T-helper 2 cell (primary cell): ENCODE measurements around the gene PPP1R10.
A peak's percentile ranks its signal among the peaks of the same experiment; 100 is the strongest.
"Not testable (repeated sequence)": the region's sequence is repeated elsewhere in the genome, so short reads cannot be mapped to it uniquely, and the experiment has no call there.

Experiments
- DNase-seq, 5 experiments: peaks; one replicate each; pipeline versions ENCODE4 v3.0.0 to v3.0.0-alpha.2; 2012 to 2022
- total RNA-seq, 2 donors: gene quantifications; one replicate each; lab custom pipeline; 2026; lab: John Stamatoyannopoulos, UW

Gene PPP1R10
- total RNA-seq = 121 to 256 reads per million in 2 donors

DNA sequence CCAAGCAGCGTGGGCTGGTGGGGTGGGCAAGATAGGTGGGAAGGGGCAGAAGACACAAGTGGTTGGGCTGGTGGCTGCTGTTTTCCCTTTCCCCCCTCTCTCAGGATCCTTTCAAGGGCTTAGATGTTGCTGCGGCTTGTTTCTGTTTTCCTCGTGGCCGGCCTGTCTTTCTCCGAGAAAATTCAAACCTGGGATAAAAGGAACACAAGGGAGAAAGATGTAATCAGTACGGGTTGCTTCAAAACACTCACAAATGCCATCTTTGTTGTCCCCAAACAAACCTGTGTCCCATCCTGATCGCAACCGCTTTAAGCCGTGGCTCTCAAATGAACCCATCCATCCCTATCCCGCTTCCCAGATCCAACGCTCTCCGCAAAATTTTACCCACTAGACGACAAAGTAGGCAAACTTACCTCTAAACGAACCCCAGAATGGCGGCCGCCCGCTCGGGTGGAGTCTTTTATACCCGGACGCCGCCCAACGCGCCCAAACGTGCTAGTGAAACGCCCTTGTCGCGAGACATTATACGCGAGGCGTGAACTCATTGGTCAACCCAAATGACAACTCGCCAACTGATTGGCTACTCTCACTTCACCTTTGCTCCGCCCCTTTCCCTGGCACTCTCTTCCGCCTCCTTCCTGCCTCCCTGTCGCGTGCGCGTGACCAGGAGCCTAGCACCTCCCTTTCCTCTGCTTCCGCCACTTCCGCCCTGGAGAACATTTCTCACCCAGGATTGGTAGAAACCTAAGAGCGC is at the start of gene PPP1R10:
Gene PPP1R10, minus strand, starts transcription at position 433 of the 754 bp plus-strand sequence. CDS start 7,299 bp downstream, outside the sequence.
- peak; percentile 89 to 100 (median 98) for DNase-seq

DNA sequence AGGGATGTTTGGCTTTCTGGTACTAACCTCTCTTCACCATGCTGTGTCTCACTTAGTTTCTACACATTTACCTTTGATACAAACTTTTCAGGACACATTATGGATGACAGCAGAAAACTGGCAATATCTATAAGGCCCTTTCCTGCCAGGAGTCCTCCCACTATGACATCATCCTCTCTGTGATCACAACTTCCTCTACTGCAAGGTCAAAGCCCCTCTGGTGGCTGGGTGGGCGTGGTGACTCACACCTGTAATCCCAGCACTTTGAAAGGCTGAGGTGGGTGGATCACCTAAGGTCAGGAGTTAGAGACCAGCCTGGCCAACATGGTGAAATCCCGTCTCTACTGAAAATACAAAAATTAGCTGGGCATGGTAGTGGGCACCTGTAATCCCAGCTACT is 49.3 kb upstream of the PPP1R10 start:
- not testable (repeated sequence) for DNase-seq

DNA sequence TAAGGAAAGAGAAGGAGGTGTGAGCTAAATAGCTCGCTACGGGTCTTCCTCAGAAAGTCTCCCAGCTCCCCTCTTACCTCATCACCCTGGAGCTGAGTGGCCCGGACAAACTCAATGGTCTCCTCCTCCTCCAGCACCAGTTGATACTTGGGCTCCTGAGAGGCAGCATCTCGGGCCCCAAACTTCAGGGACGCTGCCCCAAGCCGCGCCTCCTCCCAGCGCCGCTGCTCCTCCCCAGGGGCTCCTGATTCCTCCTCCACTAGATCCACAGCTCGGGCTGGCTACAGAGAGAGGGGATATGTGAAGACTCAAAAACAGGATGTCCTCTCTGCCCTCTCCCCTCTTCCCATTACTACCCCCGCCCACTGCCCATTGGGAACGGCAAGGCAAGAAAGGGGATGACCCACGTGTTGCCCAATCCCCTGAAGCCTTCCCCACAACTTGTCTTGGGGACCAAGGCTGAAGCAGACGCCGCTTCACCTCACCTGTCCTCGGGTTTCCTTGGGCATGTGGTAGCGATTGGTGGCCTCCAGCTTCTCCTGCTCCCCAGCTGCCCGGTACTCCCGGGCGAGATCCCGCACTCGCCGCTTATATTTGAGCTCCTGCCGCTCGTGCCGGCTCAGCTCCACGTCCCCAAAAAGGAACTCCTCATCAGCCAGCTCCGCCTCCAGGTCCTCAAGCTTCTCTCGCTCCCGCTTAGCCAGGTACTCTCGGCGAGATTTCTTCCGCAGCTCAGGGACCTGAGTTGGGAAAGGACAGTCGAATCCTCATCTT is 48.1 kb upstream of the PPP1R10 start:
- no peak for DNase-seq

DNA sequence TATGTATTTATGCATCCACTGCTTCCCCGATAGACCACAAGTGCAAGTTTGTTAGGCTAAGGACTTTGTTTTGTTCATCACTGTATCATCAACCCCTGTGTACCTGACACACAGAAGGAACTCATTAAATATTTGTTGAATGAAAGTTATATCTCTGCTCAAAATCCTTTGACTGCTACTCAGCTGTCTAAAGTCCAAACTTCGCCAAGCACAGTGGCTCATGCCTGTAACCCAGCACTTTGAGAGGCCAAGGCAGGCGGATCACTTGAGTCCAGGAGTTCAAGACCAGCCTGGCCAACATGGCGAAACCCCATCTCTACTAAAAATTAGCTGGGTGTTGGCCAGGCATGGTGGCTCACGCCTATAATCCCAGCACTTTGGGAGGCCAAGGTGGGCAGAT is 40.9 kb upstream of the PPP1R10 start:
- not testable (repeated sequence) for DNase-seq

DNA sequence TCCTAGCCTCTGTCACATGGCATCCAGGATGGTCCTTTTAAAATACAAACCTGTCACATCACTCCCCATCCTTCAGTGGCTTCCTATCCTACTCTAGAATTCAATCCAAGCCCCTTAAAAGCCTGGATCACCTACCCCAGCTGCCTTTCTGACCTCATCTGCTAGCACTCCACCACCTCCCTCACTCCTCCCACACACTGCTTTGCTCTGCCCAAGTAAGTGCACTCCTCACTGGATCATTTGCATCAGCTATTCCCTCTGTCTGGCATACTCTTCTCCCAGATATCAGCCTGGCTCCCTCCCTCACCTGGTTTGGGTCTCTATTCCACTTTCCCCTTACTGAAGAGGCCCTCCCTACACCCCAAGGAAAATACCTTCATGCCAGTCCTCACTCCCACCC is 40.4 kb upstream of the PPP1R10 start:
- no peak for DNase-seq

DNA sequence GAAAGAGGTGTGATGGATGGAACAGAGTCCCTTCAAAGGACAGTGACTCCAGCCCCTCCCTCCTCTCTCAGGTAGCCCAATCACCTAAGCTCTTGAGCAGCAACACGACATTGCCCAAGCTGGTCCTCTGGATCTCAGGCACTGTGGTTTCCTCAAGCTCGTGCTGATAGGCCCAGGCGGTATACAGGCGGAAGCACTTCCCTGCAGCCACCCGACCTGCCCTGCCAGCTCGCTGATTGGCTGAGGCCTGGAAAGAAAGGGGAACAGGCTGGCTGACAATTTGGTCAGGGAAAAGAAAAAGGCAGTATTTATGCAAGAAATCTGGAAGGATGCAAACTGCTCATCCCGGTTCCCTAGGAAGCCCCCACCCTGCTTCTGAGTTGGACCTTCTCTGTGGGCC is 39.5 kb upstream of the PPP1R10 start:
- no peak for DNase-seq

DNA sequence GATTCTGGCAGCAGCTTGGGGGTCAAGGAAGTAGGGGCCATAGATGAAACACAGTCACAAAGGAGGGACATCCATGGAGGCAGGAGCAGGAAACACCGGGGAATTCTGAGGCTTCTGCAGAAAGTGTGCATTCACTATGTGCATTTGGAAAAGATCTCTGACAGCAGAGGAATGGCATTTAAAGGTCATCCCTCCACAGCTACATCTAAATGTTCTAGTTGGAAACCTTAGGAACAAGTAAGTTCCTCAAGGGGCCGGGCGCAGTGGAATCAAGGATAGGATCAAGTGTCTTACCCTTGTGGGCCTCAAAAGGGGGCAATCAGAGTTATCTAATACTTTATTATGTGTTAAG is 38.7 kb upstream of the PPP1R10 start:
- no peak for DNase-seq

DNA sequence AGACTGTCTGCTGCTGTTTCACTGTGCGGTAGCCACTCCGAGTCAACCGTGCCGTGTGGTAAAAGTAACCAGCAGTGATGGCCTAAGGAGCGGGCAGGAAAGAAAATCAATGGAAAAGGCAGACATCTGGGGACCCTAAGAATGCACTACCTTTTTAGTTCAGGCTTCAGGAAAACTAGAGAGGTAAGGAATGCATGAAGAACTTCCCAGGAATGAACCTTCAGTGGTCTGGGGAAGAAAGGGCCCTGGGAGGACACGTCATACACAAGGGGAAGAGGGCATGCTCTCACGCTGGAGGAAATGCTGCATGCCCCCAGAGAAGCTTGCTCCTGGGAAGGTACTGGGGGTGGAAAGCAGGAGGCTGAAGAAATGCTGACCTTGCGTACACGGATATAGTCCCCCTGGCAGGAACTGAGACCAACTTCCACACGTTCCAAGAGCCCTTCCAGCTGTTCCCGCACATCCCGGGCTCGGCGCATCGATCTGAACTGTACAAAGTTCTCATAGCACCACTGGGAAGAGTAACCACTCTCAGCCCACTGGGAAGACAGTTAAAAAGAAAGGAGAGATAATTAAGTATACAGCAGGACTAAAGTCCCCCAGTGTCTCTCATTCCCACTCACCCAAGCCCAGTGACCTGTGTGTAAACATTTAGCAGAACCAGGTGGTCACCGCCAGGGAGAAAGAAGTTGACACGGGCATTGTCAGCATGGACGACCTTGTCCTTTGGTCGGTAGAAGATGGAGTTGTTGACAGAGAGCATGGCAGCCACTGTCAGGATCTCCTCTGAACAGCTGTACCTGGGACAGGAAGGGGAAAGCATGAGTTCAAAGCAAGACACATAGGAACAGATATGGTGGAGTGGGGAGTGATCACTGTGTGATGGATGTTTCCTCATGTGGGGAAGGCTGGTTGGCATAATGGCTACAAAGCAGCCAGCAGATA is 38.0 kb upstream of the PPP1R10 start:
- DNase-seq = no peak

DNA sequence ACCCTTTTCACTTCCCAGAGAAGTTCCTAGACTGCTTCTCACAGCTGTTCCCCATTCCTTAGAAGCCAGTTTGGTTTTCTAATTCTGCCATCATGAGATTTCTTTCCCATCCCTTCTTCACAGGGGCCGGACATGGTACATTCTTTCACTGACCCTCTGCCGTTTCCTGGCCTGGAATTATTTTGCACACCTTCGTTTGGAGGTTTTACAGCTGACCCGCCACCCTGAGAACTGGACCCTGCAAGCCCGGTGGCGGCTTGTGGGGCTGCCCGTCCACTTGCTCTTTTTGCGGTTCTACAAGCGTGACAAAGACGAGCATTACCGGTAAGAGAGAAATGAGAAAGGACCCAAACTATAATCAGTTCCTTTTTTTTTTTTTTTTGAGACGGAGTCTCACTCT is 34.1 kb upstream of the PPP1R10 start:
- DNase-seq = no peak

DNA sequence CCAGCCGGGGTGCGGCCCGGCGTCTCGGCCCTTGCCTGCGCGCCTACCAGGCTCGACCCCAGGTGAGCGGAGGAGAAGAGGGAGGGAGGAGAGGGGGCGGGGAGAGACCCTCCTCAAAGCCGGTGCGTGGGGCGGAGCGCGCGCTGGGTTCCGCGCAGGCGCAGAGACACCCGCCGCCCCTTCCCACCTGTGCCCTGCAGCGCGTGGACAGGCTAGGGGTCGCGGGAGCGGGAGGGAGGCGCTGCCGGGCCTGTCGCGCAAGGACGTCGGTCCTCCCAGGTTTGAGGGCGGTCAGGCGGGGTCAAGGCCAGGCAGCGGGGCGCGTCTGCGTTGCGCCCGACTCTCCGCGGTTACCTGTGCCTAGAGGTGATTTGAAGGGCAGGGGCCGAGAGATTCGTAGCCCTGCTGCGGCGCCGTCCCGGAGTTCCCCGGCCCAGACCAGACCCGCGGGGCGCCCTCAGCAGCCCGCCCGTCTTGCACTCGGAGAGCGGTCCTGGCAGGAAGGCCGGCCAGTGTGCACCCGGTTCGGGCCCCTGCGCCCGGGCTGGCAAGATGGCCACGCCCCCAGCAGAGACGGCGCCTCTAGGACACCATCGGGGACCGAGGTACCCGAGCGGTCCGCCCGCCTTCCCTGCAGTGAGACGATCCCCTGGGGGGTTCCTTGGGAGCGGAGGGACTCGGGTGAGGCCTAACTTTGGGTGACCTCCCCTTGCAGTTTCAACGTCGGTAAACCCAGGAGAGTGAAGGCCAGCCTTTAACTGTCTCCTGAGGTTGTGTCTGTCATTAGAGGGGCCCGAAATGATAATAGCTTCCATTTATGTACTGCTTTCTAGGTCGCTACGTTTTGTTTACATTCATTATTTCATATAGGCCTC is 30.4 kb upstream of the PPP1R10 start:
- peak; percentile 42 to 82 (median 60) for DNase-seq

DNA sequence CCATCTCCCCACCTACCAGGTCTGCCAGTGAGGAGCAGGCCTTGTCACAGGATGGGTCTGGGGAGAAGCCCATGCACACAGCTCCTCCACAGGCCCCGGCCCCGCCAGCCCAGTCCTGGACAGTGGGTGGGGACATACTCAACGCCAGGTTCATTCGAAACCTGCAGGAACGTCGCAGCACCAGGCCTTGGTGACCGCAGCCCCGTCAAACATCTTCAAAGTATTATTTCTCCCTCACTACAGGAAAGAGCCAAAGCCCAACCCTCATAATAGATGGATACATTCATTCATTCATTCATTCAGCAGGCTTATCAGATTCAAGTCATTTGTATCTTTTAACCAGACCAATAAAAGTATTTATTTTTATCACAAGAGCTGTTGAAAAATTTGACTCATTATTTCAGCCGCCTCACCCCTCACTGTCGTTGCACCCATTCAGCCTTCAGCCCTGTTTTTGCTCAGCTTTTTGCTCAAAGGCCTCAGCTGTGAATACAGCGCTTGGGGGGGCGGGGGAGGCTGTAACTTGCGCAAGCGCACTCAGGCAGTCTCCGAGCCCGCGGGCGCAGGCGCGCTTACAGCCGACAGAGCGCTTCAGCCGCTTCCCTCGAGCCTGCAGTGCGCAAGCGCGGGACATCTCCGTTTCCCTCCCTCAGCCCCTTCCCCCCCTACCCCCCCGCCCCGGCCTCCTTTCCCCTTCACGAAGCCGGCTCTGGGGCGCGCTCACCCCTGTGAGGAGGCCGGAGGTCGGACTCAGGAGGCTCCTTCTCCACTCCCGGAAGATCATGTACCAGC is 29.6 kb upstream of the PPP1R10 start, which contains the start of gene C6orf136:
Gene C6orf136, plus strand, starts transcription at position 684 of the 792 bp plus-strand sequence. Its CDS starts 99 bp downstream, at position 783.
- peak; percentile 85 to 97 (median 89) for DNase-seq

DNA sequence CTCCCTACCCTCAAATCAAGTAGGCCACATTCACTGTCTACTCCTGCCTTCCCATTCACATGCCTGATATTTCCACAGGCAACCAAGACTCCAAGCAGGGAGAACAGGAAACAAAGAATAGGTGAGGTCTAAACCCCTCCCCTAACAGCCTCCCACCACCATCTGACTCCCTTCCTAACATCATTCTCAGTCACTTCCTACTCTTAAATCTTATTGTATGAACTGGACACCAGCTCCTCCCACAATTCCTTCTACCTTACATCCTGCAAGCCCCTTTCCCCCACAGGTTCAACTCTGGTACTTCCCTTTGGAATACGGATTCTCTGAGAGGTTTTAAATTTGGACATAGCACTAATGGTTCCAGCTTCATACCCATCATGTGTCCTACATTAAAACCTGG is 28.9 kb upstream of the PPP1R10 start:
- DNase-seq = no peak

DNA sequence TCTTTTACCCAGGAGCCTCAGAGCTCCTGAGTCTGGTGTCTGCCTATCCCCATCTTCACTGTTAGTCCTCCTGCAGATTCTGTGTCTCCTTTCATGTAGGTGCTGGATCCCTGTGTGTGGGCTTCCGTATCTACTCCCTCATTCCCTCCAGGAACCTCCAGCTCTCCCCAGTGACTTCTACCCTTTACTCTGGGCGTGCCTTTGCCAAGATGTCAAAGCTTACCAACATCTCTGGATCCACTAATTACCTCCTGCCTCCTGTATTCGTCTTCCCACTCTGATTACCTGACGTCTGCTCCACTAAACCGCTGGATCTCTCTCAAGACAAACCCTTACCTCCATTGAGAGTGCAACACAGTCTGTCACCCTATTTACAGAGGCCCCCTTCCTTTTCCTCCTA is 27.7 kb upstream of the PPP1R10 start:
- no peak for DNase-seq

DNA sequence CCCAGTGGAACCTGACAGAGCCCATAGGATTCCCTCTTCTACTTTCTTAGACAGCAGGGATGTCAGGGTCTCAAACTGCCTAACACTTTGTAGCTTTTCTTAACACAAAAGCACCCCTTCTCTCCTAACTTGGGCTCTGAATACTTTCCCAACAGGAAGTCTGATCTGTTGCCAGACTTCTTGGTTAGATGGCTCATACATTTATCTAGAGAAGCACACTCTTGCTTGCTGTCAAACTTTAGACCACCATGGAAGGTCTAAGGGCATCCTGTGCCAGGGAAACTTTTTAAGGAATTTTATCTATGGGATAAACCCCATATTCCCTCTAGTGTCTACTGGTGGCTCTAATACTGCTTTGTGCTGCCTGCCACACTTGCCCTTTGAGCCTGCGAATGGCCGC is 26.6 kb upstream of the PPP1R10 start:
- DNase-seq = no peak

DNA sequence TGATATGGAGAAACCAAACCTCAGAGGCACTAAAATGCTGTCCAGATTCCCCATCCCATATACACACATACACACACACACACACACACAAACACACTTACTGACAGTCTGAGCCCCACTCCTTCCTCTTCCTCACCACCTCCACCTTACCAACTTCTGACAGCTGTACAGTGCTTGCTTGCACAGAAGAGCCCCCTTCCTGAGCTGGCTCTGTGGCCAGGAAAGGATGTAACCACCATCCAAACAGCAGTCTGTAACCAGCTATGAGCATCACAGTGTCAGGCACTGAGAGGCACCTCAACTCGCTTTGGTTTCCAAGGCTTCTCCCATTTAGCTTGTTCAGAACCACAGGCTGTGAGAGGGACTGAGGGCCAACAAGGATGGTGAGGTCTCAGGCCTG is 24.0 kb upstream of the PPP1R10 start:
- peak in 1 of 5 experiments; percentile 58 for DNase-seq

DNA sequence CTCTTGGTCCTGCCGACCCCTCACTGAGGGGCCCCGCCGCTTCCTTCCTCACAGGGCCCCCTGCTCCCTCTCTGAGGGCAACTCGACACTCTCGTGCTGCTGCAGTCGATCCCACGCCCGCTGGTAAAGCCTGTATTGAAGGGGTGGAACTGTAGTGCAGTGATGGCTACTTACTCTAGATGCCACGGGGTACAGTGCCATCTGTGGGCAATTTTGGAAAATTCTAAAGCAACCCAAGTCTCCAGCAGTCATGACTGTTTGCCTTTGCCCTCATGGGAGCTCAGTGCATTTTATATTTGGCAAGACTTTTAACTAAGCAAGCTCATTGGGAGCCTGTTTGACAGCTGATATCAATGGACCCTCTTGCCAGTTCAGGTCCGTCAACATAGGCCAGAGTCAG is 23.4 kb upstream of the PPP1R10 start:
- DNase-seq = peak in 1 of 5 experiments; percentile 19

DNA sequence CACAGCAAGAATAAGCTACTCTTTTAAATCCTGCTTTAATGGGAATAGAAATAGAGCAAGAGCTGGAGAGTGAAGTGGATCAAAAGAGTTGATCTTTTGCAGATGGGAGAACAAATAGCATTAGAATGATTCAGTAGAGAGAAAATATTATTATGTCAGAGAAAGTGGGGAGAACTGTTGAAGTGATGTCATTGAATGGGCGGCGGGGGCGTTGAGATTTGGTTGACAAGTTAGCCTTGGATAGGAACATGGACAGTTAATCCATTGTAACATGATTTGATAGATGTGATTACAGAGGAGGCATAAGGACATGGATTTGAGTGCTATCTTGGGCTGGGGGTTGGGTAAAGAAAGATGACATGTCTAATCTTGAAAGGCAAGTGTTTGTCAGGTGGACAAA is 18.8 kb upstream of the PPP1R10 start:
- no peak for DNase-seq

DNA sequence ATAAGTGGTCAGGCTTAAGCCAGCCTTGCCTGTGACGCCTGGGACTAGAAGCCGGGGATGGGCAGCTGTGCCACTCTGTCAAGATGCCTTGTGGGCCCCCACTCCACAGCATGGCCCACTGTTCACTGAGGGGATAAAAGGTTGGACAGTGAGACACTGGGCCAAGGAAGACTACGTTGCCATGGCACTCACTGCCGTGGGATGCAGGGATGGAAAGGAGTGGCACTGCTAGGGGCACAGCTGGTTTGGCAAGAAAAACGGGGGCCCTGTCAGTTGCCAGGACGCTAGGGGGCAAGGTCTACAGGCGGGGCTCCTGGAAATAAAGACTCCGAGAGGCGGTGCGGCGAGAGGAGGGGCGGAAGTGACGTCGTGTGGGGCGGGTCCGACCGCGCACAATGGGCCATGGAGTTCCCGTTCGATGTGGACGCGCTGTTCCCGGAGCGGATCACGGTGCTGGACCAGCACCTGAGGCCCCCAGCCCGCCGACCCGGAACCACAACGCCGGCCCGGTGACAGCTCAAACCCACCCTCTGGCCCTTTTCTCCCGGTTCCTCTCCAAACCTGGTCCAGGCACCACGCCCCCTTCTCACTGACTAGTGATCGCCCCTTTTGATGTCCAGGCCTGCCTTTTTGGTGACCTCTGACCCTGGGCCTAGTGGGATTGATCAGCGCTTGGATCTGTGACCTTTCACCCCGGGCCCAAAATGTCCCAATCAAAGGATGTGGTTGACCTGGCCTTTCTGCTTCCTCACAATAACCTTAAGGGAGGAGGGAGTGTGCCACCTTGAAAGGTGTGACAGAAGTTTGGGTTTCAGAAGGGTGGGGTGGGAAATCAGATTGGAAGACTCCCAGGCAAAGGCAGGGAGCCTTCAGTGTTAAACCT is 9.7 kb upstream of the PPP1R10 start, which contains the start of gene ATAT1:
Gene ATAT1, plus strand, starts transcription at position 391 of the 883 bp plus-strand sequence.
- DNase-seq = peak; percentile 78 to 89 (median 84)

DNA sequence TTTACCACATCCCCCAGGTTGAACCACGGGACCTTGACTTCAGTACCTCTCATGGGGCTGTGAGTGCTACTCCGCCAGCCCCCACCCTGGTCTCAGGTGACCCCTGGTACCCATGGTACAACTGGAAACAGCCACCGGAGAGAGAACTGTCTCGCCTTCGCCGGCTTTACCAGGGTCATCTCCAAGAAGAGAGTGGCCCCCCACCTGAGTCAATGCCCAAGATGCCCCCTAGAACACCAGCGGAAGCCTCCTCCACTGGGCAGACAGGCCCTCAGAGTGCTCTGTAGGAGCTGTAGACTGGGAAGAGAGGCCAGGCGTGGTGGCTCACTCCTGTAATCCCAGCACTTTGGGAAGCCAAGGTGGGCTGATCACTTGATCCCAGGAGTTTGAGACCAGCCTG is 8.5 kb upstream of the PPP1R10 start:
- DNase-seq = no peak

DNA sequence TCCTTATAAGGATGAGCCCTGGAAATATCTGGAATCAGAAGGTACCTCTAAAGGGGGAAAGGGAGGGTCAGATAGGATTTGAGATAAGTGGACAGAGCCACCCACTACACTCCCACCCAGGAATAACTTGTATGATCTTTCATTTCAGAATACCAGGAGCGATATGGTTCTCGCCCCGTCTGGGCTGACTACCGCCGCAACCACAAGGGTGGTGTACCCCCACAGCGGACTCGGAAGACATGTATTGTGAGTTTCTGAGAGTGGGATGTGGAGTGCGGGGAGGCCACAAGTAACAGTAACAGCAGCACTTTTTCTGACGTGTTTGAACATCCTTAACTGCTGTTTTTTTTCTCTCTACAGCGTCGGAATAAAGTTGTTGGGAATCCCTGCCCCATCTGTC is 2.5 kb upstream of the PPP1R10 start:
- no peak for DNase-seq
